Measurements from ENCODE around the gene ANKFN1. TPM values are rescaled to one million over a fixed set of nuclear protein-coding genes. Genes with fewer than 3 reads are reported as not detected.
A peak's percentile ranks its signal among the peaks of the same experiment; 100 is the strongest.

Gene ANKFN1
- total RNA-seq: under 1 TPM; 0.26 to 0.33 TPM

- DNase-seq (no peak), ATAC-seq (no peak)
- Histone ChIP-seq H3K9me3 (no peaks in the 10 kb centered on the region), H3K27me3 (no peaks in the 10 kb centered on the region), H3K4me1 (peaks cover 7% of the 10 kb centered on the region), H3K36me3 (replicated peaks in 1 of 2; ENCODE audit: insufficient read depth in 1 of 2, low read depth in 2 of 2) (no peaks in the 10 kb centered on the region), H3K27ac (no peak within 1 kb of the TSS), H3K4me3 (no peak within 1 kb of the TSS)
- WGBS, 2 donors: 61 to 69% methylated on average over 11 of the region's 11 CpGs
- intact Hi-C loops (cut with DNase I): no loop called here
- TF ChIP-seq CTCF (IDR thresholded peaks at IDR 0.05): no peak
- TF ChIP-seq POLR2A (IDR thresholded peaks at IDR 0.05): no peak
Measured at GRCh38 chr17:56152874-56153602, at the start of gene ANKFN1. ANKFN1 (plus strand) TSS chr17:56153475; CDS start chr17:56212668, 59,193 bp downstream.

- ATAC-seq: peak; percentile 81
- H3K9me3 ChIP-seq: no peaks in the 10 kb centered on the region
- no peaks in the 10 kb centered on the region for H3K27me3 ChIP-seq
- no peak for DNase-seq
- intact Hi-C loops (cut with DNase I): no loop called here
- H3K4me3 ChIP-seq: no peak overlapping the region
- peaks cover 14% of the 10 kb centered on the region for H3K4me1 ChIP-seq
- TF ChIP-seq CTCF (IDR thresholded peaks at IDR 0.05): no peak
- TF ChIP-seq POLR2A (IDR thresholded peaks at IDR 0.05): no peak
- no peaks in the 10 kb centered on the region for H3K36me3 ChIP-seq (replicated peaks in 1 of 2; ENCODE audit: insufficient read depth in 1 of 2, low read depth in 2 of 2)
- 30 to 42% methylated on average over 2 of the region's 2 CpGs for WGBS, 2 donors
- H3K27ac ChIP-seq: no peak overlapping the region
Measured at GRCh38 chr17:56108811-56109284, 44.4 kb upstream of the ANKFN1 start.

- Histone ChIP-seq H3K27ac (no peak overlapping the region), H3K27me3 (no peaks in the 10 kb centered on the region), H3K4me3 (no peak overlapping the region), H3K36me3 (replicated peaks in 1 of 2; ENCODE audit: insufficient read depth in 1 of 2, low read depth in 2 of 2) (no peaks in the 10 kb centered on the region), H3K4me1 (peaks cover 14% of the 10 kb centered on the region), H3K9me3 (no peaks in the 10 kb centered on the region)
- 67 to 71% methylated on average over 3 of the region's 3 CpGs for WGBS, 2 donors
- no peak for TF ChIP-seq POLR2A (IDR thresholded peaks at IDR 0.05)
- intact Hi-C loops (cut with DNase I): no loop called here
- DNase-seq (no peak), ATAC-seq (no peak)
Measured at GRCh38 chr17:56109836-56110235, 43.4 kb upstream of the ANKFN1 start.

- intact Hi-C loops (cut with DNase I): no loop called here
- no peaks in the 10 kb centered on the region for H3K9me3 ChIP-seq
- no peaks in the 10 kb centered on the region for H3K36me3 ChIP-seq (replicated peaks in 1 of 2; ENCODE audit: insufficient read depth in 1 of 2, low read depth in 2 of 2)
- DNase-seq (peak in 2 of 4 donors; percentile 10 to 13), ATAC-seq (no peak)
- 67 to 74% methylated on average over 4 of the region's 4 CpGs for WGBS, 2 donors
- peaks cover 14% of the 10 kb centered on the region for H3K4me1 ChIP-seq
- TF ChIP-seq CTCF (IDR thresholded peaks at IDR 0.05) (no peak), POLR2A (IDR thresholded peaks at IDR 0.05) (no peak)
- no peaks in the 10 kb centered on the region for H3K27me3 ChIP-seq
- H3K4me3 ChIP-seq: no peak overlapping the region
- no peak overlapping the region for H3K27ac ChIP-seq
Measured at GRCh38 chr17:56110463-56111135, 42.7 kb upstream of the ANKFN1 start.

GRCh38 chr17:56111706-56112485, 41.4 kb upstream of the ANKFN1 start:
- peaks cover 14% of the 10 kb centered on the region for H3K4me1 ChIP-seq
- DNase-seq (no peak), ATAC-seq (no peak)
- TF ChIP-seq CTCF (IDR thresholded peaks at IDR 0.05): no peak
- no peak for TF ChIP-seq POLR2A (IDR thresholded peaks at IDR 0.05)
- H3K27ac ChIP-seq: no peak overlapping the region
- no peaks in the 10 kb centered on the region for H3K9me3 ChIP-seq
- H3K36me3 ChIP-seq (replicated peaks in 1 of 2; ENCODE audit: insufficient read depth in 1 of 2, low read depth in 2 of 2): no peaks in the 10 kb centered on the region
- H3K27me3 ChIP-seq: no peaks in the 10 kb centered on the region
- intact Hi-C loops (cut with DNase I): no loop called here
- 44 to 52% methylated on average over 3 of the region's 3 CpGs for WGBS, 2 donors
- H3K4me3 ChIP-seq: no peak overlapping the region

All from body of pancreas (tissue), 4 donors.